OCI-LY7 (cell line): Measurements from ENCODE around the gene FDXACB1. TPM values are rescaled to one million over a fixed set of nuclear protein-coding genes. Genes with fewer than 3 reads are reported as not detected.

Experiments
- BruUV-seq: library from RNA; stranded (reverse); fragments of 400-500 nt; replicated peaks from 2 replicates; lab custom pipeline; 2021; lab: Mats Ljungman, UMichigan
- CTCF ChIA-PET: fragments of 300-600 bp; sonication (Branson Sonifier 250); formaldehyde crosslinking; loops from one replicate; lab custom pipeline; 2022; ENCODE audit warnings: antibody characterized with exemption; ENCODE audit not compliant: unreplicated experiment; lab: Charles Lee
- POLR2A ChIA-PET: fragments of 300-600 bp; sonication (Branson Sonifier 250); formaldehyde crosslinking; loops from one replicate; lab custom pipeline; 2022; ENCODE audit warnings: antibody characterized with exemption; lab: Charles Lee
- DNase-seq: peaks from one replicate; pipeline ENCODE4 v3.0.0-alpha.2; 2015; ENCODE audit warnings: low spot score
- H2AFZ ChIP-seq: fragments of 200-600 bp; sonication (generic), shearing (Covaris generic); 2 replicates; pipeline ENCODE4 v1.6.1; 2014; ENCODE audit warnings: mild to moderate bottlenecking, antibody characterized with exemption, low read length, moderate library complexity
- H3K27ac ChIP-seq: fragments of 200-600 bp; sonication (generic); 2 replicates; pipeline ENCODE4 v1.5.1; 2014; ENCODE audit warnings: mixed run types, low read depth, mild to moderate bottlenecking, moderate library complexity, low read length, inconsistent platforms; ENCODE audit not compliant: poor library complexity, severe bottlenecking
- H3K36me3 ChIP-seq: fragments of 200-600 bp; sonication (generic); 2 replicates; pipeline ENCODE4 v1.6.1; 2014; ENCODE audit warnings: mild to moderate bottlenecking, antibody characterized with exemption, low read length, moderate library complexity, mixed read lengths; ENCODE audit not compliant: insufficient read depth
- H3K4me1 ChIP-seq: fragments of 200-600 bp; sonication (generic); 2 replicates; pipeline ENCODE4 v1.5.1; 2014; ENCODE audit warnings: mild to moderate bottlenecking, low read length; ENCODE audit not compliant: insufficient read depth, poor library complexity, severe bottlenecking
- H3K4me2 ChIP-seq: fragments of 200-600 bp; sonication (generic); 2 replicates; pipeline ENCODE4 v1.6.1; 2014; ENCODE audit warnings: mild to moderate bottlenecking, low read length
- H3K4me3 ChIP-seq: fragments of 200-600 bp; sonication (generic); 2 replicates; pipeline ENCODE4 v1.5.1; 2014; ENCODE audit warnings: mild to moderate bottlenecking, low read depth, low read length; ENCODE audit not compliant: poor library complexity, severe bottlenecking
- H3K79me2 ChIP-seq: fragments of 200-600 bp; sonication (generic); 2 replicates; pipeline ENCODE4 v1.6.1; 2016; ENCODE audit warnings: low read depth, mild to moderate bottlenecking, low read length, moderate library complexity, mixed read lengths; ENCODE audit not compliant: insufficient read depth
- H3K9me2 ChIP-seq: fragments of 200-600 bp; sonication (generic); 2 replicates; pipeline ENCODE4 v1.6.1; 2016; ENCODE audit warnings: mild to moderate bottlenecking, low read length, mixed read lengths; ENCODE audit not compliant: insufficient read depth
- H3K9me3 ChIP-seq: fragments of 200-600 bp; sonication (generic); 2 replicates; pipeline ENCODE4 v1.6.1; 2014; ENCODE audit warnings: mild to moderate bottlenecking, mixed run types, low read length, mixed read lengths
- H4K20me1 ChIP-seq: fragments of 200-600 bp; sonication (generic); 2 replicates; pipeline ENCODE4 v1.6.1; 2014; ENCODE audit warnings: mild to moderate bottlenecking, antibody characterized with exemption, low read length, moderate library complexity, mixed read lengths; ENCODE audit not compliant: insufficient read depth
- CTCF ChIP-seq: fragments of 200-600 bp; sonication (generic); conservative IDR thresholded peaks from 2 replicates; pipeline ENCODE4 v1.5.1; 2014; ENCODE audit warnings: mild to moderate bottlenecking, antibody characterized with exemption, low read length, moderate library complexity, mixed read lengths
- EZH2phosphoT487 ChIP-seq: fragments of 200-600 bp; sonication (generic); IDR thresholded peaks from 2 replicates; pipeline ENCODE4 v1.6.1; 2018; ENCODE audit warnings: low read depth, borderline replicate concordance, mild to moderate bottlenecking, mixed run types, antibody characterized with exemption, low read length, moderate library complexity, mixed read lengths
- intact Hi-C: fragments of 100-400 bp; cut with micrococcal nuclease; formaldehyde crosslinking; loops from one replicate; pipeline ENCODE4 v1.10.0; 2022; ENCODE audit not compliant: unreplicated experiment
- total RNA-seq, 2 experiments: library from RNA; depleted of rRNA in 1 of 2; stranded (reverse); fragments of >200 nt in 1 of 2; shearing (Covaris generic) in 1 of 2; gene quantifications; 2 replicates each; pipeline ENCODE4 v1.2.3, GENCODE V29; 2014 to 2022

Gene FDXACB1
- total RNA-seq, 2 experiments from 2014 or later: 5.8 to 6.2 TPM

- peak overlapping the region; percentile 99 for H2AFZ ChIP-seq
- H3K9me2 ChIP-seq: no peaks in the 10 kb centered on the region
- DNase-seq: no peak
- TF ChIP-seq CTCF (no peak), EZH2phosphoT487 (no peak)
- peak overlapping the region; percentile 79 for H3K4me3 ChIP-seq
- H4K20me1 ChIP-seq: no peaks in the 10 kb centered on the region
- H3K27ac ChIP-seq: peak overlapping the region; percentile 12
- peaks cover 9% of the 10 kb centered on the region; the same call in 1 of the 2 replicates for H3K79me2 ChIP-seq
- peaks cover 25% of the 10 kb centered on the region for H3K36me3 ChIP-seq
- ChIA-PET POLR2A (interaction anchor here (0.5 to 2.3 kb wide), 16 partner anchors 10 to 214 kb away, joined by 3 to 27 read pairs (median 4); partner anchors contain the start of gene CFAP68), CTCF (no interaction called here)
- H3K4me1 ChIP-seq: peaks cover 16% of the 10 kb centered on the region
- intact Hi-C loops: loop anchor here (5.0 kb wide), 1 partner anchor 268 kb away; the partner anchor contains the start of gene SIK2
- no peaks in the 10 kb centered on the region for H3K9me3 ChIP-seq
- peak overlapping the region; percentile 82 for H3K4me2 ChIP-seq
- no TSS peak for BruUV-seq
These were observed 8.5 kb downstream of the FDXACB1 start for GRCh38 chr11:111870522-111870885.

GRCh38 chr11:111870113-111870512 lies 8.9 kb downstream of the FDXACB1 start:
- Histone ChIP-seq H3K36me3 (peaks cover 29% of the 10 kb centered on the region), H2AFZ (peak overlapping the region; percentile 99; the same call in 1 of the 2 replicates), H3K4me1 (peaks cover 16% of the 10 kb centered on the region), H3K4me3 (peak overlapping the region; percentile 79), H3K4me2 (peak overlapping the region; percentile 82), H3K9me2 (no peaks in the 10 kb centered on the region), H4K20me1 (no peaks in the 10 kb centered on the region), H3K79me2 (peaks cover 9% of the 10 kb centered on the region; the same call in 1 of the 2 replicates), H3K9me3 (no peaks in the 10 kb centered on the region), H3K27ac (no peak overlapping the region)
- TF ChIP-seq EZH2phosphoT487 (no peak), CTCF (no peak)
- POLR2A ChIA-PET: interaction anchor here (0.5 to 2.2 kb wide), 13 partner anchors 9 to 215 kb away, joined by 3 to 14 read pairs (median 4); no protein-coding TSS in a partner anchor
- no TSS peak for BruUV-seq
- CTCF ChIA-PET: no interaction called here
- no peak for DNase-seq
- intact Hi-C loops: loop anchor here (5.0 kb wide), 1 partner anchor 268 kb away; the partner anchor contains the start of gene SIK2

GRCh38 chr11:111860257-111860656 lies 18.7 kb downstream of the FDXACB1 start:
- CTCF ChIA-PET: no interaction called here
- Histone ChIP-seq H3K27ac (no peak overlapping the region), H4K20me1 (no peaks in the 10 kb centered on the region), H2AFZ (no peak overlapping the region), H3K79me2 (no peaks in the 10 kb centered on the region), H3K36me3 (peaks cover 39% of the 10 kb centered on the region), H3K4me2 (no peak overlapping the region), H3K9me2 (no peaks in the 10 kb centered on the region), H3K9me3 (no peaks in the 10 kb centered on the region), H3K4me1 (no peaks in the 10 kb centered on the region), H3K4me3 (no peak overlapping the region)
- BruUV-seq: no TSS peak
- DNase-seq: no peak
- TF ChIP-seq EZH2phosphoT487 (no peak), CTCF (no peak)
- intact Hi-C loops: no loop called here
- POLR2A ChIA-PET: interaction anchor here (1.1 to 1.3 kb wide), 3 partner anchors 8 to 28 kb away, joined by 3 read pairs; partner anchors contain the start of gene ALG9
